Uterine smooth muscle cell (primary cell): ENCODE data around the gene CTTNBP2. TPM values are rescaled to one million over a fixed set of nuclear protein-coding genes. Genes with fewer than 3 reads are reported as not detected.

Experiments
- total RNA-seq: library from RNA; depleted of rRNA; stranded (reverse); fragments of >200 nt; gene quantifications from 2 replicates; pipeline ENCODE4 v1.2.3, GENCODE V29; 2014

Gene CTTNBP2
- 5.4 and 7.0 TPM in 2 replicates for total RNA-seq

GRCh38 chr7:117873310-117874190, at the start of gene CTTNBP2:
Gene CTTNBP2, minus strand, starts transcription at chr7:117873441. Its CDS starts 26 bp downstream, at chr7:117873415.

